OCI-LY7 (cell line): Measurements from ENCODE around the gene UNC13A. TPM values are rescaled to one million over a fixed set of nuclear protein-coding genes. Genes with fewer than 3 reads are reported as not detected.

Experiments used
- BruUV-seq: library from RNA; stranded (reverse); fragments of 400-500 nt; replicated peaks from 2 replicates; lab custom pipeline; 2021; lab: Mats Ljungman, UMichigan
- CTCF ChIA-PET: fragments of 300-600 bp; sonication (Branson Sonifier 250); formaldehyde crosslinking; loops from one replicate; lab custom pipeline; 2022; ENCODE audit warnings: antibody characterized with exemption; ENCODE audit not compliant: unreplicated experiment; lab: Charles Lee
- POLR2A ChIA-PET: fragments of 300-600 bp; sonication (Branson Sonifier 250); formaldehyde crosslinking; loops from one replicate; lab custom pipeline; 2022; ENCODE audit warnings: antibody characterized with exemption; lab: Charles Lee
- DNase-seq: peaks from one replicate; pipeline ENCODE4 v3.0.0-alpha.2; 2015; ENCODE audit warnings: low spot score
- H2AFZ ChIP-seq: fragments of 200-600 bp; sonication (generic), shearing (Covaris generic); 2 replicates; pipeline ENCODE4 v1.6.1; 2014; ENCODE audit warnings: mild to moderate bottlenecking, antibody characterized with exemption, low read length, moderate library complexity
- H3K27ac ChIP-seq: fragments of 200-600 bp; sonication (generic); 2 replicates; pipeline ENCODE4 v1.5.1; 2014; ENCODE audit warnings: mixed run types, low read depth, mild to moderate bottlenecking, moderate library complexity, low read length, inconsistent platforms; ENCODE audit not compliant: poor library complexity, severe bottlenecking
- H3K36me3 ChIP-seq: fragments of 200-600 bp; sonication (generic); 2 replicates; pipeline ENCODE4 v1.6.1; 2014; ENCODE audit warnings: mild to moderate bottlenecking, antibody characterized with exemption, low read length, moderate library complexity, mixed read lengths; ENCODE audit not compliant: insufficient read depth
- H3K4me1 ChIP-seq: fragments of 200-600 bp; sonication (generic); 2 replicates; pipeline ENCODE4 v1.5.1; 2014; ENCODE audit warnings: mild to moderate bottlenecking, low read length; ENCODE audit not compliant: insufficient read depth, poor library complexity, severe bottlenecking
- H3K4me2 ChIP-seq: fragments of 200-600 bp; sonication (generic); 2 replicates; pipeline ENCODE4 v1.6.1; 2014; ENCODE audit warnings: mild to moderate bottlenecking, low read length
- H3K4me3 ChIP-seq: fragments of 200-600 bp; sonication (generic); 2 replicates; pipeline ENCODE4 v1.5.1; 2014; ENCODE audit warnings: mild to moderate bottlenecking, low read depth, low read length; ENCODE audit not compliant: poor library complexity, severe bottlenecking
- H3K79me2 ChIP-seq: fragments of 200-600 bp; sonication (generic); 2 replicates; pipeline ENCODE4 v1.6.1; 2016; ENCODE audit warnings: low read depth, mild to moderate bottlenecking, low read length, moderate library complexity, mixed read lengths; ENCODE audit not compliant: insufficient read depth
- H3K9me2 ChIP-seq: fragments of 200-600 bp; sonication (generic); 2 replicates; pipeline ENCODE4 v1.6.1; 2016; ENCODE audit warnings: mild to moderate bottlenecking, low read length, mixed read lengths; ENCODE audit not compliant: insufficient read depth
- H3K9me3 ChIP-seq: fragments of 200-600 bp; sonication (generic); 2 replicates; pipeline ENCODE4 v1.6.1; 2014; ENCODE audit warnings: mild to moderate bottlenecking, mixed run types, low read length, mixed read lengths
- H4K20me1 ChIP-seq: fragments of 200-600 bp; sonication (generic); 2 replicates; pipeline ENCODE4 v1.6.1; 2014; ENCODE audit warnings: mild to moderate bottlenecking, antibody characterized with exemption, low read length, moderate library complexity, mixed read lengths; ENCODE audit not compliant: insufficient read depth
- CTCF ChIP-seq: fragments of 200-600 bp; sonication (generic); conservative IDR thresholded peaks from 2 replicates; pipeline ENCODE4 v1.5.1; 2014; ENCODE audit warnings: mild to moderate bottlenecking, antibody characterized with exemption, low read length, moderate library complexity, mixed read lengths
- EZH2phosphoT487 ChIP-seq: fragments of 200-600 bp; sonication (generic); IDR thresholded peaks from 2 replicates; pipeline ENCODE4 v1.6.1; 2018; ENCODE audit warnings: low read depth, borderline replicate concordance, mild to moderate bottlenecking, mixed run types, antibody characterized with exemption, low read length, moderate library complexity, mixed read lengths
- intact Hi-C: fragments of 100-400 bp; cut with micrococcal nuclease; formaldehyde crosslinking; loops from one replicate; pipeline ENCODE4 v1.10.0; 2022; ENCODE audit not compliant: unreplicated experiment
- total RNA-seq, 2 experiments: library from RNA; depleted of rRNA in 1 of 2; stranded (reverse); fragments of >200 nt in 1 of 2; shearing (Covaris generic) in 1 of 2; gene quantifications; 2 replicates each; pipeline ENCODE4 v1.2.3, GENCODE V29; 2014 to 2022

The UNC13A gene
- total RNA-seq, 2 experiments from 2014 or later: 0.72 to 0.92 TPM

DNA sequence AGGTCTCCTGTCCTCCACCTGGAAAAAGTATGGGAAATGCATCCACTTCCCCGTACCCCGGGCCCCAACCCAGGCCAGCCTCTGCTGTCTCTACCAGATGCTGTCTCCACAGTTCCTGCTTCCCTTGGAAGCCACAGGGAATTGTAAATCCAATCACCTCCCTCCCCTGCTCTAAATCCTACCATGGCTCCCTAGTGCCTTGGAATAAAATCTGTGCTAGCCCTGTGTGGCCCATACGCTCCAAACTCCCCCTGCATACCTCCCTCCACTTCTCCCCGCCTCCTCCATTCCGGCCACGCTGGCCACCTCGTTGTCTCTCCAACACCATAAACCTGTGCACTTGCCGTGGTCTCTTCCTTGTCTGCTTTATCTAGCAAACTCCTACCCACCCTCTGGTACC, 31.2 kb downstream of the UNC13A start:
- CTCF ChIA-PET: no interaction called here
- POLR2A ChIA-PET: no interaction called here
- no peak overlapping the region for H3K4me3 ChIP-seq
- no peaks in the 10 kb centered on the region for H3K36me3 ChIP-seq
- no peak for DNase-seq
- no peak overlapping the region for H2AFZ ChIP-seq
- H3K79me2 ChIP-seq: no peaks in the 10 kb centered on the region
- H3K9me3 ChIP-seq: no peaks in the 10 kb centered on the region
- TF ChIP-seq EZH2phosphoT487 (no peak), CTCF (no peak)
- H3K27ac ChIP-seq: no peak overlapping the region
- intact Hi-C loops: no loop called here
- H3K4me1 ChIP-seq: no peaks in the 10 kb centered on the region
- H3K9me2 ChIP-seq: no peaks in the 10 kb centered on the region
- H4K20me1 ChIP-seq: no peaks in the 10 kb centered on the region
- H3K4me2 ChIP-seq: no peak overlapping the region
- no TSS peak for BruUV-seq

DNA sequence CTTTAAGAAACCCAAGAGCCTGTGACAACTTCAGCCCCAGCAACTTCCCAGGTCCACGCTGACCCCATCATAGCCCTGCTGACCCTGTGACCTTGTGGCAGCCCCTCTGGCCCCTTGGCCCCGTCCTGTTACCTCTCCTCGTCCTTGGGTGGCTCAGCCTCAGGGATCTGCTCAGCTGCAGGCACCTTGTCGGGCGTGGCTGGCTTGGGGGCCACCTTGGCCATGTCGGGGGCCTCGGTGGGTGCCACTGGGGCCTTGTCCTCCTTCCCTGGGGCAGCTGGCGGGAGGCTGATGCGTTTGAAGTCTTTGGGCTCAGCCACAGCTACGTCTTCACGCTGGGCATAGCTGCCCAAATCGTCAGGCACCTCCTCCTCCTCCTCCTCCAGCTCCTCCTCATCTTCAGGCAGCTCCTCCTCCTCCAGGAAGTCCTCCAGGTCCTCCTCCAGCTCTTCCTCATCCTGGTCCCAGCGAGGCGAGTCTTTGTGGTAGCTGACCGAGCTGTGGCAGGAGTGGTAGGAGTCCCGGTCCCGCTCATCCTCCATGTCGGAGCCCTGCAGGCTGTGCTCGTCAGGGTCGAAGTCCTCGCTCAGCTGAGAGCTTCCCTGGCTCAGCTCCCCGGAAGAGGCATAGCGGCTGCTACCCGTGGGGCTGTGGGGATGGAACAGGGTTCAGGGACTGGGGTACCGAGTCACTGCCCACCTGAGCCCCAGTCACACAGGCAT, 32.2 kb downstream of the UNC13A start:
- no TSS peak for BruUV-seq
- DNase-seq: no peak
- no peak for TF ChIP-seq EZH2phosphoT487
- no peak for TF ChIP-seq CTCF
- Histone ChIP-seq H3K9me2 (no peaks in the 10 kb centered on the region), H2AFZ (no peak overlapping the region), H4K20me1 (no peaks in the 10 kb centered on the region), H3K4me2 (no peak overlapping the region), H3K4me1 (no peaks in the 10 kb centered on the region), H3K9me3 (no peaks in the 10 kb centered on the region), H3K4me3 (no peak overlapping the region), H3K27ac (no peak overlapping the region), H3K36me3 (no peaks in the 10 kb centered on the region), H3K79me2 (no peaks in the 10 kb centered on the region)
- intact Hi-C loops: no loop called here
- ChIA-PET POLR2A (interaction anchor here (0.6 kb wide), 1 partner anchor 157 kb away, joined by 3 read pairs; no protein-coding TSS in a partner anchor), CTCF (no interaction called here)

DNA sequence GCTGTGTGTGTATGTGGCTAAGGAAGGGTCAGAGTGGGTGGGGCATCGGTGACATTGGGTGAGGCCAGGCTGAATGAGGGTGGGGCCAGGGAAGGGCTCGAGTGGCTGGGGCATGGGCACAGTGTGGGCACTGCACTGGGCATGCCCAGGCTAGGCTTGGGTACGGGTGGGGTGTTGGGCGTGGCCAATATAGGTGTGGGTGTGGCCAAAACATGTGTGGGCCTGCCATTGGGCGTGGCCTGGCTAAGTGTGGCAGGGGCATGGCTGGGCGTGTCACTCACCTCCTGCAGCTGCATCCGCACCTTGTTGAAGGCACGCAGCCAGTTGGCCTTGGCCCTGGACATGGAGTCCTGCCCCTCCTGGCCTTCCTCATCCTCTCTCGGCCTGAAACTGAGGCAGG, 33.2 kb downstream of the UNC13A start:
- intact Hi-C loops: no loop called here
- no peak overlapping the region for H2AFZ ChIP-seq
- no peaks in the 10 kb centered on the region for H3K9me3 ChIP-seq
- no peaks in the 10 kb centered on the region for H3K4me1 ChIP-seq
- H3K4me2 ChIP-seq: no peak overlapping the region
- POLR2A ChIA-PET: interaction anchor here (0.6 kb wide), 1 partner anchor 158 kb away, joined by 3 read pairs; no protein-coding TSS in a partner anchor
- no peak overlapping the region for H3K4me3 ChIP-seq
- no TSS peak for BruUV-seq
- no peaks in the 10 kb centered on the region for H3K79me2 ChIP-seq
- CTCF ChIA-PET: no interaction called here
- no peaks in the 10 kb centered on the region for H3K9me2 ChIP-seq
- H3K27ac ChIP-seq: no peak overlapping the region
- no peaks in the 10 kb centered on the region for H4K20me1 ChIP-seq
- no peak for TF ChIP-seq CTCF
- no peak for TF ChIP-seq EZH2phosphoT487
- DNase-seq: peak; percentile 52
- no peaks in the 10 kb centered on the region for H3K36me3 ChIP-seq
